ENCODE results near the gene AKT3.

The AKT3 gene

GRCh38 chr1:243731301-243731891 lies 118.6 kb downstream of the AKT3 start:
- no peak for DNase-seq (ENCODE audit: low spot score)

GRCh38 chr1:243730487-243731150 lies 119.4 kb downstream of the AKT3 start:
- DNase-seq (ENCODE audit: low spot score) = no peak

GRCh38 chr1:243729956-243730355 lies 120.1 kb downstream of the AKT3 start:
- DNase-seq (ENCODE audit: low spot score) = no peak

GRCh38 chr1:243727503-243728203 lies 122.4 kb downstream of the AKT3 start:
- DNase-seq (ENCODE audit: low spot score) = no peak

DNA sequence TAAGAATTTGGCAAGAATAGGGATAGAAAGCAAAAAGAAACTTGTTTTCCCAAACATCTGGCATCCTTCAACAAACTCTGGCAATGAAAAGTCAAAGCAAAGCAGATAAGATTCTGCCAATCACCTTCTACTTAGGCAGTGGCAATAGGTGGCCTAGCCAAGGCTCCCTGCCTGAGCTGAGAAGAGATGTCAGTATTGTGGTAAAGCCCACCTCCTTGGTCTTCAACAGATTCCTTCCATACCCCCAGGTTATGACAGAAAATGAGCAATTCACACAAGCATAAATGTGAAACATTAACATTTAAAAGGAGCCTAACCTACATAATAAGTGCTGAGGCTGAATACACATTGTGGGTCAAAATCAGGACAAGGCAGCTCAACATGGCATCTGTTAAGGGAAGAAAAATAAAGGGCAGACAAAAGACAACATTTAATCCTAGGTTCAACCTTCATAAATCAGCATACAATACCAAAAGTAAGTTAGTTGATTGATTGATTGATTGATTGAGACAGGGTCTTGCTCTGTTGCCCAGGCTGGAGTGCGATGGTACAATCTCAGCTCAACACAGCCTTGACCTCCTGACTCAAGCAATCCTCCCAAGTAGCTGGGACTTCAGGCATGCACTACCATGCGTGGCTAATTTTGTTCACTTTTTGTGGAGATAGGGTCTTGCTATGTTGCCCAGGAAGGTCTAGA lies 123.1 kb downstream of the AKT3 start:
- no peak for DNase-seq (ENCODE audit: low spot score)

DNA sequence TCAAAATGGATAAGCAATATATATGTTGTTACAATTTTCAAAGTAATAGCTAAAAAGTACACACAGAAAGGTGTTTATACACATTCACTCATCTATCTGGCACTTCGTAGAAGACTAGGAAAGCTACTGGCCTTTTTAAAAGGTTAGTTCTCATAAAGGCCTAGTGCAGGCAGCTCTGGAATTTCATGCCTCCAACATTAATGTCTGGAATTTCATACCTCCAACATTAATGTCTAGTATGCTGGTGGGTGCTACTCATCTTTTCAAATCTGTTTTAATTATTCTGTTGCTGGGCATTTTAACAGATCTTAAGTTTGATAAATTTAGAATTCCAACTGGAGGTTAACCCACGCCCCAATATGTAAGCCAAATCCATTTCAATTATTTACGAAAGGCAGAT lies 124.2 kb downstream of the AKT3 start:
- no peak for DNase-seq (ENCODE audit: low spot score)

GRCh38 chr1:243725075-243725474 lies 125.0 kb downstream of the AKT3 start:
- no peak for DNase-seq (ENCODE audit: low spot score)

DNA sequence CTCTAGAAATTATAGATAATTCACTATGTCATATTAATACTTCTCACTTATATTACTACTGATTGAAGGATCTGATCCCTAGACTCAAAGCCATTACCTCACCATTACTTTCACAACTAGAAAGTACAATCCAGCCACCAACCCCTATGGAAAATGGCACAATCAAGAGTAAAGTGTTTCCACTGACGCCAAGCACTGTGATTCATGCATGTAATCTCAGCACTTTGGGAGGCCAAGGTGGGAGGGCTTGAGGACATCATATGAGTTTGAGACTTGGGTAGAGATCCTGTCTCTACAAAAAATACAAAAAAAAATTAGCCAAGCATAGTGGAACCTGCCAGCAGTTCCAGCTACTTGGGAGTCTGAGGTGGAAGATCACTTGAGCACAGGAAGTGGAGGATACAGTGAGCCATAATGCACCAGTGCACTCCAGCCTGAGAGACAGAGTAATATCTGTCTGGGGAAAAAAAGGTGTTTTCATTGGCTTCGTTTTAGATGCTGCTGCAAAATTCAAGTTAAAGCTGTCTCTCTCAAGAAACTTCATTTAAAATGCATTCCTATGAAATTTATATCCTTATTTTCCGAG lies 126.5 kb downstream of the AKT3 start:
- DNase-seq (ENCODE audit: low spot score) = no peak

DNA sequence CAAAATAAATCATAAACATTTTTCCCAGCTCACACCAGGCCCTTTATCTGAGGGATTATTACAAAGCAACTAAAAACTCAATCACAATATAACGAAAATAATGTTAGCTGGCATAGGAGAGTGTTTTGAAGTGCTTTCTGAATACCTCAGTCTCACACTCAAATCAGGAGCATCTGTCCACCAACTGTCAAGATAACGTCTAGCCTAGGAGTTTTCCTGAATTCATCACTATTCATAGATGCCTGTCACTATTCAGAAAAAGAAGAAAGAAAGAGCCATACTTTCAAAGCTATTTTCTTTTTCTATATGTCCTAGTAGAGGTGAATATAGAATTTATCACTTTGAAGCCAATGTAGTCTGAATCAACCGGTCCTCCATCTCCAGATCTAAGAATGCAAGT lies 127.0 kb downstream of the AKT3 start:
- no peak for DNase-seq (ENCODE audit: low spot score)

DNA sequence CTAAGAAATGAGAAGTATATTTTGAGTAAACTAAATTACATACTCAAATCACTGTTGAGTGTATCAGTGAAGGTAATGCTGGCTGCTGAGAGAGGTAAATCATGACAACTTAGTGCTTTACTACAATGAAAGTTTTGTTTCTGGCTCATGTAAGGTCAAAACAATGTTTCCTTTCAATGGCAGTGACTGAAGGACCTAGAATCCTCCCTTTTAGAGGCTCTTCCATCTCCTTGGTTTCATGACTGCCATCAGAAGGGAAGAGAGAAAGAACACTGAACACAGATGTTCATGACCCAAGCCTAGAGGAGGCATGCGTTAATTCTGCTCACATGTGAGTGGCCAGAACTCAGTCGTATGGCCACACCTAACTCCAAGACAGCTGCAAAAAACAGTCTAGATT lies 130.6 kb downstream of the AKT3 start:
- DNase-seq (ENCODE audit: low spot score) = no peak

- DNase-seq (ENCODE audit: low spot score) = no peak
These were observed 131.2 kb downstream of the AKT3 start for GRCh38 chr1:243718893-243719292.

GRCh38 chr1:243718022-243718421 lies 132.0 kb downstream of the AKT3 start:
- DNase-seq (ENCODE audit: low spot score) = no peak

DNA sequence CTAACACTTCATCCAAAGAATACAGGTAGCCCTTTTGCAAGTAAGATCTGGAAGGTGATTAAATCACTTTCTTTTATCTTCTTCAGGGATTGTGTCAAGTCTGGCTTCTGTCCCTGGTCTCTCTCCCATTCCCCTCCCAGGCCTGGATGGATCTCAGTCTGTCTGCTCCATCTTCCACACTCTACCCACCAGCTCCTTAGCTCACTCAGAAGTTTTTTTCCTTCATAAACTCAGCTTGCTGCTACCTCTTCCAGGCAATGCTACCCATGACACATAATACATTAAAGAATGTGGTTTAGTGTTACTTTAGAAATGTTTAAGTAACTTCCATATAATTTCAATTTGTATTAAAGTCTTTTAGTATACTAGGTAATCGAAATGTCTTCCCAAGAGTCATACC lies 133.1 kb downstream of the AKT3 start:
- DNase-seq (ENCODE audit: low spot score) = no peak

DNA sequence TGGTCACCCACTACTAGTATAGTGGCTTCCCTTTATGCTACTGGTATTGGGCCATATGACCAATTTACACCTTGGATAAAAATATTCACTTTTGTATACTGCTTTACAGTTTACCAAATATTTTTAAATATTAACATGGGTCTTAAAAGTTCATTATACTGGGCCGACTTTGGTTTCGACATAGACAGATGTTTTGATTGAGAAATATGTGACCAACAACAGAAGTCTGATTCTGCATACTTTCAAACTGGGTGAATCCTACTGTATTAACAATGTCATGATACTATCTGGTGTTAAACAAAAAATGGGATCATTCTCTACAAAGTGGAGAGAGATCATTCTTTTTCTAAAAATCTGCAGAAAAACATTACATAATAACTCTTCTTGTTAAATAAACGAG lies 134.8 kb downstream of the AKT3 start:
- no peak for DNase-seq (ENCODE audit: low spot score)

- DNase-seq (ENCODE audit: low spot score) = no peak
These were observed 136.4 kb downstream of the AKT3 start for GRCh38 chr1:243713470-243714186.

- DNase-seq (ENCODE audit: low spot score) = no peak
These were observed 137.1 kb downstream of the AKT3 start for GRCh38 chr1:243712941-243713340.

GRCh38 chr1:243712242-243712641 lies 137.8 kb downstream of the AKT3 start:
- no peak for DNase-seq (ENCODE audit: low spot score)

- DNase-seq (ENCODE audit: low spot score) = no peak
These were observed 139.6 kb downstream of the AKT3 start for GRCh38 chr1:243710467-243710866.

DNA sequence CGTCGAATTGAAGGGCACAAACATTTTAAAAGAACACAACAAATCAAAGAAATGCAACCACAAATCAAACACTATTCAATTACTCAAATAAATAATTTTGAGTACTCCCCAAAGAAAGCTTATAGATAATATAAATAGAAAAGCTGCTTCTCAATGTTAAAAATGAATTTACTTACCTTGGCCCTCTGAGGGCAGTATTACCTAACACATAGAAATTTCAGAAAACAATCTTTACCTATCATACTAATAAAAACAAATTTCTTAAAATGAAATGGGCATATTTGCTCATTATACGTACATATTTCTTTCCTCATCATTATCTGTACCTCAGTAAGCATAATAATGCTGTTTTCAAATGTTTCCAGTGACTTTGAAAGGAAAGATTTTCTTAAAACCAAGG lies 141.8 kb downstream of the AKT3 start:
- no peak for DNase-seq (ENCODE audit: low spot score)

DNA sequence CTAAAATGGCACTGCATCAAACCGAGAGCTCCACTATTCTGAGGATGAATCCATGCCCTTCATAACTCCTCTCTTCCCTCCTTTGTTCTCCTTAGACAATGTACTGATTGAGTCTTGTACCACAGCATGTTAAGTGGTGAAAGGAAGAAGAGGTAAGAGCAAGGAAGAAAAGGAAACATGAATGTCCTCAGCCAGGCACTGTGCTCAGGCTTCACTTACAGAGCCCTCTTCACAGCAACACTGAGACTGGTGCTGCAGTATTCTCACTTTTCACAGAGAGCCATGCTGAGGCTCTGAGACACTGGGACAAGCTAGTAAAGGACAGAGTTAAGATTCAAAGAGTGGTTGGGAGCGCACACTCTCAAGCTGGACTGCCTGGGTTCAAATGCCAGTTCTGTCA lies 143.5 kb downstream of the AKT3 start:
- no peak for DNase-seq (ENCODE audit: low spot score)

GRCh38 chr1:243705585-243705984 lies 144.5 kb downstream of the AKT3 start:
- DNase-seq (ENCODE audit: low spot score) = no peak

DNA sequence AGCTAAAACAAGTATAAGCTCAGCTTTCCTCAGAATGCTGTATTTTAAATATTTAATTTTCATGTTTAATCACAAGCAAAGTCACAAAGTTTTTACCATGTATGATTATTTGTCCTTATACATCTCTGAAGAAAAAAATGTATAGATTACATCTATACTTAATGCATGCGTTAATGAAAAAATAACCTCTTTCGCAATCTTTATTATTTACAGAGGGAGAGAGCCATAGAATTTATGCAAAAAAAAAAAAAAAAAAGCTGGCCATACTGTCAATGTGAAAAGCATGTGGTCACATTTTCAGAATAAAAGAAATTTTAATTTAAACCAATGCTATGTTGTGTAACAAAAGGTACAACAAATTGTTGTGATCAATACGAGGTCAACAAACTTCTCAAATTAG lies 148.2 kb downstream of the AKT3 start:
- no peak for DNase-seq (ENCODE audit: low spot score)

All from HuH-7.5 (cell line).